Raji (cell line): ENCODE data around the gene KHNYN.

Experiments used
- POLR2A ChIP-seq: IDR thresholded peaks from 2 replicates; pipeline ENCODE4 v1.6.1; 2011; ENCODE audit warnings: low read depth, low read length, control low read depth; ENCODE audit not compliant: insufficient read depth

KHNYN gene

DNA sequence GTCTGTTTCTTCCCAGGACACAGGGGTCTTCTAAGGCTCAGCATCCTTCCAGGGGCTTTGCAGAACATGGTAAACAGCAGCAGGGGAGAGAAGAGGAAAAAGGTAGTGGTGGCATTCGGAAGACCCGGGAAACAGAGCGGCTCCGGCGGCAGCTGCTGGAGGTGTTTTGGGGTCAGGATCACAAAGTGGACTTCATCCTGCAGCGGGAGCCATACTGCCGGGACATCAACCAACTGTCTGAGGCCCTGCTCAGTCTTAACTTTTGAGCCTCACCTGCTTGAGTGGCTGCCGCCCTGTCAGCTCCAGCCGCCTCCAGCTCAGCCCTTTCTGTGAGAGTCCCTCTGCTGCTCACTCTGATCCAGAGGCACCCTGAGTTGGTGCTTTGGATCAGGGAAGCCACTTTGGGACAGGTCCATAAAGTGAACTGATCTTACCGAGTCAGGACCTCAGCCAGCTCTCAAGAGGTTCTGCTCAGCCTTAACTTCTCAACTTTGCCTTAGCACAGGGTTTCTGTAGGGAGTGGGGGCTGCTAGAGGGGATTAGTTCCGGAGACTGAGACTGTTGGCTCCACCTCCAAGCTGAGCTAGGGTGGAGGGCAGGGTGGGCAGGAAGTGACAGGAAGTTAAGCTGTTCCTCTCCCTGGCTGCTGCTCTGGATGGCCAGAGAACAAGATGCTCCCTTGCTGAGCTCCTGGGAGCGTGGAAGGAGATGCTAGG is 7.4 kb downstream of the KHNYN start:
- no peak for TF ChIP-seq POLR2A

DNA sequence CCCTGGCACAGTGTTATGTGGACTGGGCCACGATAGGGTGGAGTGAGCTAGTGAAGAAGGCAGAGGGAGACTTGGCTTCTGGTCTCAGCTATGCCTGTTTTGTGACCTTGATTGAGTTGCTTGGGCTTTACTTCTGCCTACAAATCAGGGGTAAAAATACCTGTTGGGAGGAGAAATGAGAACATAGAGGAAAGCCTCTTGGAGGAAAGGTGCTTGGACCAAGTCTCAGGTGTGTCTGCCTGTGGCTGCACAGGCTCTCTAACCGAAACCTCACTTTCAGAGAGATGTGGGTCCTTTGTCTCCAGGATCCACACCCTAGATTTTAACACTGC is 7.9 kb downstream of the KHNYN start:
- no peak for TF ChIP-seq POLR2A

DNA sequence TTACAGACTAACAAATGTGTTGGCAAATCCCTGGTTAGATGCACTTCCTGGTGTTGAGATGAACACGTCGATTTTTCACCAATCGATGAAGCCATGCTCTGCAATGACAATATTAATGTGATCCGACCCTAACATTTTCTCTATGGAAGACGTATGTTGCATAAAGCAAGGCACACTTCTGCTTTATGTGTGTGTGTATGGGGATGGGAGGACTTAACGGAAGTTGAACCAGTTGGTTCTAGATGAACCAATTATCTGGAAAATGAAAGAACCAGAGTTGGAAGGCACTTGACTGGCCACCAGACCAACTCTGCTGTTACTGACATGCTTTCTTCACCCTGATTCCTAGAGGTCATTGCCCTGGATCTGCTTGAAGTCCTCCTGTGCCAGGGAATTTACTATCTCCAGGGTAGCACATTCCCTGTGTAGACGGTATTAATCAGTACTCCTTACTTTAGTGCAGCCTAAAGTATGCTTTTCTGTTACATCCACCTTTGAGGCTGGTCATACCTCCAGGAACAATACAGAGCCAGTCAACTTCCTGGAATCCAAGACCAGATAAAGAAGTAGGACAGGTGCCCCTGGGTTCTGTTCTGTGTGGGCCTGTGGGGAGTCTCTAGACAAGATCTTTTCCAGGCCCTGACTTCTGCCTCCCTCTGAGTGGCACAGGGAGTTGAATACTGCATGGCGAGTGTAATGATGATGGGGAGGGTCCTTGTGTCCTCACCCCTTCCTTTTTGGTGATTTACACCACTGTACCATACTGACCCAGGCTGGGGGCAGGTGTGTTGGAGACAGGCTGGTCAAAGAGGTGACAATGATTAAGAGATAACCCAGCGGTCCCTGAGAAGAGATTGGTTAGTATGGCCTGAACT is 8.7 kb downstream of the KHNYN start:
- TF ChIP-seq POLR2A: 0 out of 2 replicates have a peak, but pooled peaks have one; percentile 8

DNA sequence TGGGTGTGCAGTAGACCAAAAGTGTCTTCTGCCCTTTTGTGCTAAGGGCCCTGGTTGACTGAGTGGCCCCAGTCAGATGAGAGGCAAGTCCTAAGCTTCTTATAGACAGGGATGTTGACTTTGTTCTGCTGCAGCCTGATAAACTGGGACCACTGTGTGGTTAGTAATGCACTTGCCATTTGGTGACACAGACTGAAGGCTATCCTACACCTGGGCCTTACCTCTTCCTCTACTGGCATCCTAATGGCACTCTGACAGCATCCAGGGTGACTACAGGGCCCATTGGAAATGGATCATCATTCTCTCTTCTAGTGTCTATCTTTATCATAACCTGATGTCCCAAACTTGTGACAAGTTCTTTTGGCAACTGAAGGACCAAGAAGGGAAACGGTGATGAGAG is 9.5 kb downstream of the KHNYN start:
- no peak for TF ChIP-seq POLR2A

DNA sequence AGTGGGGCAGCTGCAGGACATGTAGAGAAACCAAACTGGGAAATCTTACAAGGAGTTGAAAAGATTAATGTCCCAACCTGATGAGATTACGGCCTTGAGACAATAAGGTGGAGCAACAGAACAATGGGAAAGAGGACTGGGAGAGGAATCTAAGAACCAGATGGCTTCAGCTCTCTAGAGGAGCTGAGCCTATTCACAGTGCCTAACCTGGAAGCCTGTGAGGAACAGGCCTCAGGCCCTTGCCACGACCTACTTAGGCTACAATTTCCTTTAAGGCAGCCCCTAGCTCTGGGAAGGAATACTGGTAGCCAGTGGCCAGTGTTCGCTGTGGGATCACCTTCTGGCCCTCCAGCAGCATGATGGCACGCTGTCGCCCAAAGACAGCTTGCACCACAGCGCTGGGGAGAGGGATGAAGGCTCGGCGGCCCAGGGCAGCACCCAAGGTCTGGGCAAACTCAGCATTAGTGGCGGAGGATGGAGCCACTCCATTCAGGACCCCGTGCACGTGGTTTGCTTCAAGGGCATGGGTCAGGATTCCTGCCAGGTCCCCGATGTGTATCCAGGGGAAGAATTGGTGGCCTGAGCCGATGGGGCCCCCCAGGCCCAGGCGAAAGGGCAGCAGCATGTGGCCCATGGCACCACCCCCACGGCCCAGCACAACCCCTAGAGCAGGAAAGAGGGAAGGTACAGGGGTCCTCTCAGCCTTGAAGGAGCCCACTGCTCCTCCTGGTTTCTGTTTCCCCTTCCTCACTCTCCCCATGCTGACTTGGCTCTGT is 10.3 kb downstream of the KHNYN start:
- TF ChIP-seq POLR2A: peak; percentile 13; the same call in 1 of the 2 replicates

DNA sequence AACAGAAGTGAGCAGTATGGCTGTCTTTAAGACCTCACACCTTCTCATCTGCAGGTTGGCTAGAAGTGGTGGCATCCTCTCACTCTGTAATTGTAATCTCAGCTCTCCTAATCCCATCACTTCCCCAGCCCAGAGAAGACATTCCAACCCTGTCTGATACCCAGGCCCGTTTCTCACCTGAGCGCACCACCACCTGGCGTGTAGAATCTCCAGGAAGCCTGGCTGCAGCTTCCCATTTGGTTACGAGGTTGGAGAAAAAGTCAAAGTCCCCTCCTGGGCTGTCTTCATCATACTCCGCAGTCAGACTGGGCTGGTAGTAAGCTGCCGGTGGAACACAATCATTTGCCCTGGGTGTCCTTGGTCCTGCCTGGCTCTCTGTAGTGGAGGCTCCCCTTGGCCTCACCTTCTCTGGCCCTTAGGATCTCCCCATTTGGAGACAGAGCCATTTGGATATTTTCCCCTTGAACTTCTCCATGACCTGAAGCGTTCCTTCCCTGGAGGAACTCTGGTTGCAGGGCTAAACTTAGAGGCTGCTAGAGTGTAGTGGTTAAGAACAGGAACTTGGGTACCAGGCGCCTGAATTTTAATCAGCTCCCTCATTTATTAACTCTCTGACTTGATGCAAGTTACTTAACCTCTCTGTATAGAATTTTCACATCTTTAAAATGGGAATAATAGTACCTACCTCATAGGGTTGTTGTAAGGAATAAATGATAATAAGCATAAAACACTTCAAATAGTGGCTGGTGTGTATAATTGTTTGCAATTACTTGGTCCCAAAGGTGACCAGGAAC is 11.0 kb downstream of the KHNYN start:
- 0 out of 2 replicates have a peak, but pooled peaks have one; percentile 13 for TF ChIP-seq POLR2A

DNA sequence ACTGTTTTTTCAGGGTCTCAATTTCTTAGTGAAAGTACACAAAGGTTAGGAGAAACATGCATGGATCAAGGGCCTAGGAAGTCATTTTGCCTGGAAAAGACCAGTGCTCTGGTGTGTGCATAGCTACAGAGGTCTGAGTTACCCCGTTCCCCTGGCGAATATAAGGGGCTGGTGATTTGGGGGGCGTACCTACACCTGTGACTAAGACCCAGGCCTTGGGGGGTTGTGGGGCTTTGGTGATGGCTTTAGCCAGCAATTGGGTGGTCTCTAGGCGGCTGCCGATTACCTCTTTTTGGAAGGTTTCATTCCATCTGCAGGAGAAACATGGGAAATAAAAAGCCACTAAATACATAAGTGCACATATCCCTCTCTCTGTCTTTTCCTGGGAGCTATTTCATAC is 11.7 kb downstream of the KHNYN start:
- no peak for TF ChIP-seq POLR2A

DNA sequence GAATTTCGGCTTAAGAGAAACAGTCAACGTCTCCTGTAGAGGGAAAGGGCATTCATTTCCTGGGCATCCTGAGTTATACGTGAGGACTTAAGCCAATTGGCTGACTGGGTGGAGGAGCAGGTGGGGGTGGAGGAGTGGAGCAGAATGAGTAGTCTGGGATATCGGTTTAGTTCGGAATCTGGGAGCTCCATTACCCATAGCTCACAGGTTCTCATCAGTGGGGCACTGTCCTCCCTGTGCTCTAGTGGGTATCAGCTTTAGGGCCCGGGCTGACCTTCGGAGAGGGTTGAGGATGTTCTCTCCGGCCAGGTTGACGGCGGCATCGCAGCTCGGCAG is 12.1 kb downstream of the KHNYN start:
- TF ChIP-seq POLR2A: no peak

DNA sequence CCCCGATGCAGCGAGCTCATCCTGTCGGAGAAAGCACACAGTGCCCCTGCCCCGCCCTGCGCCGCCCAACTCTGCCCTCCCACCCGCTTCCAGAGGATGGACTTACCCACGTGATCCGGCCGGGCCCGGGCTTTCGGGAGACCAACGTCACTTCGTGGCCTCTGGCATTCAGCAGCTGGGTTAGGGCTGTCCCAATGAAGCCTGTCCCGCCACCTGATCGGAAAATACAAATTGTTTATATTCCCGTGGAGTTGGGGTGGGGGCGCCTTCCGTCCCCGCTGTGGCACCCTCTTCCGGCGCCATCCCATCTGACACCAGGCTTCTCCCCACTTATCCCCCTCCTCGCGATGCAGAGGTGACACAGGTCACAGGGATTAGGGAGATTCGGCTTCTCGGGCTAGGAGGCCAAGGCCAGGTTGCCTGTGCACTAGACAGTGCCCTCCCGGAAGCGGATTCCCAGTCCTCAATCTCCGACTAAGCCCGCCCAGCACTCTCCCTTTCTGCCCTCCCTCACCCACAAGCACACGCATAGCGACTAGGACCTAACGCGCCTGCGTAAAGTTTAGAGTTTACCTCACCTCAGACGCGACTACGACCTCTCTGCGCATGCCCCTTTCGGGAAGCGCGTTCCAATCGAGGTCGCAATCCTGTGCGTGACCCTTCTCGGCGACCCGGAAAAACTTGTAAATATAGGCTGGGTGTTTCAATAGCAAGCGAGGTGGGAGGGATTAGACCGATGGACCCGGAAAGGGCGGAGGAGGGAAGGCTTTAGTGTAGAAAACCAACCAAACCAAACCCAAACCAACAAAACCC is 12.7 kb downstream of the KHNYN start, which contains the start of gene SDR39U1:
Gene SDR39U1, minus strand, starts transcription at position 537 of the 813 bp plus-strand sequence. Its CDS starts 7 bp downstream, at position 530.
- TF ChIP-seq POLR2A: peak; percentile 96

DNA sequence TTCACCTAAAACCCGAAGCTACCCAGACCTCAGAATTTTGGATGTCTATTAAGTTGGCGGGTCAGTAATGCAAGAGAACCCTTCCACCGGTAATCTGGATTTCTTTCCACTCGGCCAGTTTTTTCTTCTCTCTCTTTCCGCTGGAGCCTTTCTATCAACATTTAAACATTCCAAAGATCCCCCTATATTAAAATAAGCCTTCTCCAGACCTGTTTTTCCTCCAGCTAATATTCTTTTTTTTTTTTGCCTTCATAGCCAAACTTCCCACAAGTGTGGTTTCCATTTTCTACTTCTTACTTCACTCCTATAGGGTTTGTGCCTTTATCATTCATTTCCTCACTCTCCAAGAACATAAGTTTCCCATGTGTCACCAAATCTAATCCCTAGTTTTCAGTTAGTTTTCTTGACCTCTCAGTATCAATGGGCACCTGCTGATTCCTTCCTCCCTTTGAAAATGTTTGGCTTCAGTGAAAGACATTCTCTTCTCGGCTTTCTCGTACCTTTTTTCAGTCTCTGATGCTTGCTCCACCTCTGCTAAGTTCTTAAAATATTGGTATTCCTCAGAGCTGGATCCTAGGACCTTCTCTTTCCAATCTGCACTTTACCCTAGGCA is 13.4 kb downstream of the KHNYN start:
- no peak for TF ChIP-seq POLR2A

DNA sequence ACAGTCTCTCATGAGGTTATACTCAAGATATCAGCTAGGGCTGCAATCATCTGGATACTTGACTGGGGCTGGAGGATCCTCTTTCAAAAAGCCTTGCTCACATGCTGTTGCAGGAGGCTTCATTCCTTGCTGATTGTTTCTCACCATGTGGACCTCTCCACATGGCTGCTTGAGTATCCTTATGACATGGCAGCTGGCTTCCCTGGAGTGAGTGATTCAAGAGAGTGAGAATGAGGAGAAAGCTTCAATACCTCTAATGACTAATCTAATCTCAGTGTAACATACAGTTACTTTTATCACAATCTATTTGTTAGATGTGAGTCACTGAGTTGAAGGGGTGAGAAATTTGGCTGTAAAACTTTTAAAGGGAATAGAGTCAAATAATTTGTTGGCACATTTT is 27.2 kb downstream of the KHNYN start:
- TF ChIP-seq POLR2A: no peak

DNA sequence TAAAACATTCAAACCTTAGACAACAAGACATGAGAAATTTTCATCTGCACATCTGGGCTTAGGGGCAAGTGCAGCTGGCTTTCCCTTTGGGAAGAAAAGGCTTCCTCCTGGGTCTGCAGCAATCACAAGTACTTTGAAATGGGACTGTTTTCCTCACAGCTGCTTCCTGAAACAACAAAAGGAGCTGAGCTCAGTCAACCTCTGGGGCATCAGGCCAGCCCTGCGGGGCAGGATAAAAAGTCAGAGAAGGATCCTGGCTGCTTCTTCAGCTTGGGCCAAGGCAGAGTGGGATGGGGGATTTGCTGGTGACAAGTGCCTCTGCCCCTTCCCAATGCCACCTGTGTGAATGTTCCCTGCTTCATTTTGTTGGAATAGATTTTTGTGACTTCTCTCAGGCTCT is 29.0 kb downstream of the KHNYN start:
- no peak for TF ChIP-seq POLR2A

DNA sequence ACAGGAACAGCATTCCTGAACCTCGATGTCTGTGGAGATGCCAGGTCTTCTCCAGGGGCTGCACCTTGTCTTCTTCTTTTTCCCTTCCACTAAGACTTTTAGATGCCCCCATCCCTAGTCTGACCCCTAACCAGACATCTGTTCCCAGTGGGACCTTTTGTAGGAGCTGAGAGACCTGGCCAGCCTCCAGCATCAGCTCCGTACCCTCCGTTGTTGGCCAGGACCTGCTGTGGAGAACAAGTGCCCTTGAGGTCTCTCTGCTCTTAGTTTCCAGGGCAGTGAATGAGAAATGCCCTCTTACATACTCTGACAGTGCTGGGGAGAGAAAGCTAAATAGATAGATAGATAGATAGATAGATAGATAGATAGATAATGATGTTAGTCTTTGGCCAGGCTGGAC is 29.6 kb downstream of the KHNYN start:
- TF ChIP-seq POLR2A: no peak
